Colon (tissue), 2 donors: ENCODE data around the gene ARHGEF7.
"Not testable (repeated sequence)": the region's sequence is repeated elsewhere in the genome, so short reads cannot be mapped to it uniquely, and the experiment has no call there.

Source experiments
- FAIRE-seq: peaks from 2 replicates; lab custom pipeline; 2012; peaks lifted over from hg19 to GRCh38; lab: Jason Lieb, UNC
- donor health status: control.
- donor health status: control.

Gene ARHGEF7

DNA sequence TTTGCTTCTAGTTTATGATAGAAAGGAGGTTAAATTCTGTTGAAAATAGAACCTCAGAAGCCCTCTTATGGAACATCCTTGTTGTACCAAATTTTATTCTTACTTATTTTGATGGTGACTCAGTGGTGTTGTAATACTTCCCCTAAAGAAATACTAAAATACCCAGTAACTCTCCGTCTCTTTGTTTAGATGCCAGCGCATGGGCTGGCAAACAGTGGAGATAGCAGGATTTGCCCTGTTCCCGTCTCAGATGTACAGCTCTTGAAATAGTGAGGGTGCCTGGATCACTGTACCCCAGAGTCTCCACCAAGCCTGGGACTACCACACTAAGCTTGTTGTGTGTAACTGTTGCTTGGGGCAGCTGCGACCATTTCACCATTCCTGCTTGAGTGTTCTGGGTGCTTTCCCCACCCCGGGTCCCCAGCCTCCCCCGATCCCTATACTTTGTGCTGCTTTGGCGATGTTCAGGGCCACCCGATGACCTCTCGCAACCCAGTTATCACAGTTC lies 138.3 kb downstream of the ARHGEF7 start:
- FAIRE-seq: no peak

DNA sequence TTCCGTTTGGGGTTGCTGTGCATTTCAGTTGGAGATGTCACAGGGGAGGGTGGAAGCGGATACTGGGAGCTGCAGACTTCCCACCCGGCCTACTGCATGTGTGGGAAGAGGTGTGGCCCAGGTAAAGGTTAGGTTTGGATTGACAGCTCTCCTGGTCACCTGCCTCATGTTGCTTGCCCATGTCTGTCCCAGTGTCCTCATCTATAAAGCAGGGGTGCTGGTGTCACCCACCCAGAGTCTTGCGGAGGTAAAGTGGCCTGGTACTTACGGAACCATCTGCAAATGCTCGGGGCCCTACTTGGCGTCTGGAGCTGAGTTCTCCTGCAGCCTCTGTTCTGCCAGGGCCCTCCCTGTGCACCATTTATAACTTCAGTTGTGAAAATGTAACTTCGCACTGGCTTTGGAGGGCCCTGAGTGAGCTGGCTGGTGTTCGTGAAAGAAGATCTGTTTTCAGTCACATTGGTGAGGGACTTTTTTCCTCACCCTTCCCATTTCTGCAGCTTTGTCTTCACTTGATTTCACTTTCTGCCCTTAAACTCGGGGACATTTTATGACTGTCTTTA lies 140.2 kb downstream of the ARHGEF7 start:
- no peak for FAIRE-seq

DNA sequence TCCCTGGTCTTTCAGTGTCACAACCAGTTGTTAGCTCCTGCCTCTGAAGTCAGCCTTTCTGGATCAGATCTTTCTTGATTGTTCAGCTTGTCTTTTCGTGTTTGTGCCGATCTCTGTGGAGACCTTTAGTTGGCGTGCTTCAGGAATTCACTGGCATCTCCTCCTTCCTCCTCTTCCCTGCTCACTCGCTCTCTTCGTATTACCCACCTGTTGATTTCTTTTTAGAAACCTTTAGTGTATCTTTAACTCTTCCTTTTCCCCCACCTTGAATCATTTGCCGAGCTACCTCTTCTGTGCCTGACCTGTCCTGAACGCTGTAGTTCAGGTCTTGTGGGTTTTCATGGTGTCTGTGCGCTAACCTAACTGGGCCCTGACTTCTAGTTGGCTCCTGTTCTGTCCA lies 141.3 kb downstream of the ARHGEF7 start:
- no peak for FAIRE-seq

DNA sequence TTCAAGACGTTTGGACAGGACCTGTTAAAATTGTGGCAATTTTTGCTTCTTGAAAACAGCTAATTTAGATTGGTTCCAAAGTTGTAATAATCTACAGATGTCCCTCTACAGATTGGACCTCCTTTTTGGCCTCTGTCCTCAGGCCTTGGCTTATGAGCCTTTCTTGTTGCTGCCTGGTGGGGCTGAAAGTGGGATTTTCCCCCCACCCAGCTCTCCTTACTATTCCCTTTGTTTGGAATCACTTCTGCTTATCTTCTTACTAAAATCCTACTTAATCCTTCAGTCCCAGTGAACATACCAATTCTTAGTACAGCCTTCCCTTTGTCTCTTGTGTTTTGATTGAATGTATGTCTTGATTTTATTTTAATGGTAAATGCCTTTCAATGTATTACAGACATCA lies 141.8 kb downstream of the ARHGEF7 start:
- no peak for FAIRE-seq

DNA sequence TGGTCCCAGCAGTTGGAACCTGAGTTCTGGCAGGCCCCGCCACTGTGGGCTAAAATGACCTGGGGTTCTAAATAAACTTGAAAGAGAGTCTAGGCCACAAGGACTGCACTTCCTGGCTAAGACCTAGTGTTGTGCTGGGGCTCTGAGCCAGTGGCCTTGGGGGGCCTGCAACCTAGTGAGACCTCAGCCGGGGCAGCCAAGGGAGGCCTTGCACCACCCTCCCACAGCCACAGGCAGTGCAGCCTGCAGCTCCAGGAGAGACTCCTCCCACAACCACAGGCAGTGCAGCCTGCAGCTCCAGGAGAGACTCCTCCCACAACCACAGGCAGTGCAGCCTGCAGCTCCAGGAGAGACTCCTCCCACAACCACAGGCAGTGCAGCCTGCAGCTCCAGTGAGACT lies 142.8 kb downstream of the ARHGEF7 start:
- not testable (repeated sequence) for FAIRE-seq

DNA sequence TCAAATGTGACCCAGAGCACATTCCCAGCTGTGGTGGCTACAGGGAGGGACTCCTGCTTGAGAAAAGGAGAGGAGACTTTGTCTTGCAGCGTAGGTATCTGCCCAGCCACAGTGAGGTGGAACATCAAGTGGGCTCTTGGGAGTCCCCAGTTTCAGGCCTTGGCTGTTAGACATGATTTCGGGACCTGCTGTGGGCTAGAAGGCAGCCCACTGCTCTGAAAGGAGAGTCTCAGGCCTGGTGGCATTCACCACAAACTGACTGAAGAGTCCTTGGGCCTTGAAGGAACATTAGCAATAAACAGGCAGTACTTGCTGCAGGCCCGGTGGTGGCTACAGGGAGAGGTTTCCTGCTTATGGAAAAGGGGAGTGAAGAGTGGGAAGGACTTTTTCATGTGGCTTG lies 143.5 kb downstream of the ARHGEF7 start:
- no peak for FAIRE-seq

DNA sequence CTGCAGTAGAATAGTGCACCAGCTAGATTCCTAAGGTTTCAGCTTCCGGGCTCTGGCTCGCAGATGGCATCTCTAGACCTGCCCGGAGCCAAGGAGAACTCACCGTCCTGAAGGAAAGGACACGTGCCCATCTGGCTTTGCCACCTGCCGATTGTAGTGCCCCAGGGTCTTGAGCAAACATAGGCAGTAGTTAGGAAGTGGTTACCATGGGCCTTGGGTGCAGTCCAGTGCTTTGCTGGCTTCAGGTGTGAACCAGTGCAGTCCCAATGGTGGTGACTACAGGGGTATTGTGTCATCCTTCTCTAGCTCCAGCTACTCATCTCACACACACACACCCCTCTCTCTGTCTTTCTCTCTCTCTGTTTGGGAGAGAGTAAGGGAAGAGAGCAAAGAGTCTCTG lies 143.9 kb downstream of the ARHGEF7 start:
- FAIRE-seq: no peak

DNA sequence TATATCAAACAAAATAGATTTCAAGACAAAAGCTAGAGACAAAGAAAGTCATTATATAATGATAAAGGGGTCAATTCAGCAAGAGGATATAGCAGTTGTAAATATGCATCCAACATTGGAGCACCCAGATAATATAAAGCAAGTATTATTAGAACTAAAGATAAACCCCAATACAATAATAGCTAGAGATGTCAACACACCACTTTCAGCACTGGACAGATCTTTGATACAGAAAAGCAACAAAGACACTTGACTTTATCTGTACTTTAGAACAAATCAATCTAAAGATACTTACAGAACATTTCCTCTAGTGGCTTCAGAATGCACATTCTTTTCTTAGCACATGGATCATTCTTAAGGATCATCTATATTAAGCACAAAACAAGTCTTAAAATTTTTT lies 146.2 kb downstream of the ARHGEF7 start:
- FAIRE-seq: no peak

DNA sequence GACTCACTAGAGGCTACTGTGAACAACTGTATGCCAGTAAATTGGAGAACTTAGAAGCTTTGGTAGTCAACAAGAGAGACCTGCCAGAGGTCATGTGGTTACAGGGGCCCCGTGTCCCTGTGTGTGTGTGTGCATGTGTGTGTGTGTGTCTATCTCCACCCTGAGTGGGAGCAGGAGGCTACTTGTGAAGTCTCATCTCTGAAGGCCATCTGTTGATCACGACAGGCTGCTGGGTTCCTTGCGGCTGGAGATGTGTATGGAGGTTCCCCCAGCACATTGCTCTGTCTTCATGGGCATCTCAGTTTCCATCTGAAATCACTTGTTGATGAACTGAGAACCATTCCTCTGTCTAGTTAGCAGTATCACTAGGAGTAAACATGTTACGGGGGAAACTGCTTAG lies 147.2 kb downstream of the ARHGEF7 start:
- FAIRE-seq: no peak

DNA sequence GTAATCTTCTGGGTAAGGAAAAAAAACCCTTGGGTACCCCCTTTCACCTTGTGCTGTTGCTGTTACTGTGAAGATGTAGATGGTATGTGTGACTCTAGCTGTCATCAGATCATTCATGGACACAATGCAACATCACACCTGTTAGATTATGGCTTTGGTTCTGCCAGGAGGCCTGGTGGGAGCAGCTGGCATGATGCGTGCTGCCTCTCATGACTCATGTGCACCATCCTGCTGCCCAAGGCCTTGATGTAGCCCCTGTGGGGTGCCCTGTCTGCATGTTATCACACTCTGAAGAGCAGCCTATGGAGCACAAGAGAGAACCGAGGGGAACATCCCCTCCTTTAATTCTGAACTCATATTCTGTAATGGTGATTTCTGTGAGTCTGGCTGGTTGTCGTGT lies 147.6 kb downstream of the ARHGEF7 start:
- no peak for FAIRE-seq

DNA sequence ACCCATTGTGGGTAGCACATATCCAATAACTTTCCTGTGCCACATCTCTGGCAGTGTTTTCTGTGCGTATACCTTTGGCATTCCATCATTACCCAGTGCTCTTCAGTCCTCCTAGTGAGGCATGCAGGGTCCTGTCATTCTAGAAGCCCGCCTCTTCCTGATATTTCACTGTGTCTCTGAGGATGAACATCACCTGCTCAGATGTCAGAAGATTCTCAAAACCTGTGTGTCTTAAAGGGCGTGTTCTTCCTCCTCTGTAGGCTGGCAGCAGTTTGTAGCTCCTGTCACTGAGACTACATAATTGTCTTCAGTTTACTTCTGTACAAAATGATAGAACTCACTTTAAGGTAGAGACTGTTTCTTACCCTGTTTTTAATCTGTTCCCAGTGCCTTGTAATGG lies 148.5 kb downstream of the ARHGEF7 start:
- FAIRE-seq: no peak

DNA sequence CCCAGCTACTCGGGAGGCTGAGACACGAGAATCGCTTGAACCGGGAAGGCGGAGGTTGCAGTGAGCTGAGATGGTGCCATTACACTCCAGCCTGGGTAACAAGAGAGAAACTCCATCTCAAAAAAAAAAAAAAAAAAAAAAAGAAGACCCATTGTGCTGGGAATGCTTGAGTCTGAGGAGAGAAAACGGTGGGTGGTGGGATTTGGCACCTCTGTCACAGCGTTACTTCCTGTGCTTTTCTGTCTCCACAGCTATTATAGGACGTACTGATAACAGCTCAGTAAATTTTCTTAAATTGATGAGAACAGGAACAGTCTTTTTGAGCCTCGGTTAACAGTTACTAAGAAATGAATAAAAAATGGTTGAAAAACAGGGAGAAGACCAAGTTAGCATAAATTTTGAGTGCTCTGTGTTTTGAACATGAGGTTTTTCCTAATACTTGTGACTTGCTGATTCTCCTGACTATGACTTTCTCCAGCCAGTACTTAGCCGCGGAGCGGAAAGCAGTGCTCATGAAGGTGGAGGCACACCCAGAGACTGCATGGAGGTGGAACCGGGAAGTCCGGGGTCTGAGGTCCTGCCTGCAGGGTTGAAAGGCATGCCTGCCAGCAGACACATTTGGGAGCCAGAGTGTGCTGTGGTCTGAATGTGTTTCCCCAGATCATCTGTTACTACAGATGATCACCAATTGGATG lies 150.0 kb downstream of the ARHGEF7 start:
- no peak for FAIRE-seq

DNA sequence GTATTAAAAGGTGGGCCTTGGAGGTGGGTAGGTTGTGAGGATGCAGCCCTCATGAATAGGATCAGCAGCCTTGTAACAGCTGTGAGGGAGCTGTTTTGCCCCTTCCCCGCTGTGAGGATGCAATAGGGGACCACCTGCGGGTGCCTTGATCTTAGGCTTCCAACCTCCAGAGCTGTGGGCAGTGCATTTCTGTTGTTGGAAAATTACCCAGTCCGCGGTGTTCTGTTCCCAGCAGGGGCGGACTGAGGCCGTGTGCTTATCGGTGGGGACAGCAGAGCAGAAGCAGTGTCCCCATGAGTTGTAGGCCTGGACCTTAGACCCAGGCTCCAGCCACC lies 150.6 kb downstream of the ARHGEF7 start:
- no peak for FAIRE-seq

DNA sequence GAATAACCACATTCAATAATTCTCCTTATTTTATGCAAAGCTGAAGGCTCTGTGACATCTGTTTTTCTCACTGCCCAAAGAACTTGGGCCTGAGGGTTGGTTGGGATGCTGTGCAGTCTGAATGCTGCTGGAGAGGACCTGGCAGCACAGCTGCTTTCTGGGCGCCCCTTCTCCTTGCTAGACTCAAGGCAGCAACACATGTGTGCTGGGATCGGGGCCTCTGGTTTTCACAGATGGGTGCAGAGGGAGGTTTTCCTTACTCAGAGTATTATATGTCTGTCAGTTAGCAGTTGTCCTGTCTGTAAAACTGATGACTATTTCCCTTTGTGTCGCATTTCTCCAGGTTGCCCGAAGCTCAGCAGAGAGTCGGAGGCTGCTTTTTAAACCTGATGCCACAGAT lies 152.1 kb downstream of the ARHGEF7 start:
- no peak for FAIRE-seq

DNA sequence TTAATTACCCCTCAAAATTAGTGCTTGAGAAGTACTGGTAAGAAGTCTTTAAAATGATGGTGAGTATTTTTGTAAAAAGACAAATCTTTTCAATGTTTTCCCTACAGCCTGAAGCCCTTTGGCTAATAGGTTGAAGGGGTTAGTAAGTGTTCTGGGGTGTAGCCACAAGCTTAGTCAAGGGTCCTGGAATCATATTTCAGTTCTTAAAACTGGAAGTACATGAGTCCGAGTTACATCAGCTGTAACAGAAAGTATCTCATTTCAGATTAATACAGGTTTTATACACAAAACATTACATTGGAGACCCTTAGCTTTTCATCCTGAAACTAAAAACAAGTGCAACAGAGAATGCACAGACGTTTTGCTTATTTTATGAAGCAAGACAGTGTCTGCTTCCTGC lies 152.7 kb downstream of the ARHGEF7 start:
- no peak for FAIRE-seq

DNA sequence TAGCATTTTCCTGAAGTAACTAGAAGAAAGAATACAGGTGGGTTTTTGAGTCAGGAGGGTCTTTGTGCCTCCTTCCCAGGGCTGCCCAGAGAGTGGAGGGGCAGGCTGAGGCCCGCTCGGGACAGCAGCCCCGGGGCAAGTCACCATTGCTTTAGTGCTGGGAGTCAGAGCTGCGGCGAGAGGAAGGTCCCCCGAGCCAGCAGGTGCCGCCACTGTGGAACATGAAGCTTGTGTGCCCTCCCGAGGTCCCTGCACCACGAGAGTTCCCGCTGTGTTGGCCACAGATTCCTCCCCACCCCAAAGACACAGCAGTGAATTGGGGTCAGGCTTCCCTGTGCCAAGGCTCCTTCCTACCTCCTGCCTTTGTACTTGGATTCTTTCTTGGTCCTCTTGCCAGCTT lies 154.4 kb downstream of the ARHGEF7 start:
- FAIRE-seq: no peak

DNA sequence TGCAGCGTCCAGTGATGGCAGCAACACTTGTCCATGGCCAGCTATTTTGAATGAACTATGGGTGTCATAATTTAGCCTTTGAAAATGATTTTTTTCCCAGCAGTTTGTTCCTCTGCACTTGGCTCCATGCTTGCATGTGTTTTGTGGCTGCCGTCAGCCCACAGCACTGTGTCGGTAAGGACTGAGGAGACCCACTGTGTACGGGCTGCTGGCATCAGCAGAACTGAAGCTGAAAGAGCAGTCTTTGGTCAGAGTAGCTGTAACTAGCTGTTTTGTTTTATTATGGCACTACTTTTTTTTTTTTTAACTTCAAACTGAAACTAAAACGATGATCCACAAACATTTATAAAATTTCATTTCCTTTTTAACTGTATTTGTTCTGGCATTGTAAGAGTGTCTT lies 155.0 kb downstream of the ARHGEF7 start:
- FAIRE-seq: no peak

DNA sequence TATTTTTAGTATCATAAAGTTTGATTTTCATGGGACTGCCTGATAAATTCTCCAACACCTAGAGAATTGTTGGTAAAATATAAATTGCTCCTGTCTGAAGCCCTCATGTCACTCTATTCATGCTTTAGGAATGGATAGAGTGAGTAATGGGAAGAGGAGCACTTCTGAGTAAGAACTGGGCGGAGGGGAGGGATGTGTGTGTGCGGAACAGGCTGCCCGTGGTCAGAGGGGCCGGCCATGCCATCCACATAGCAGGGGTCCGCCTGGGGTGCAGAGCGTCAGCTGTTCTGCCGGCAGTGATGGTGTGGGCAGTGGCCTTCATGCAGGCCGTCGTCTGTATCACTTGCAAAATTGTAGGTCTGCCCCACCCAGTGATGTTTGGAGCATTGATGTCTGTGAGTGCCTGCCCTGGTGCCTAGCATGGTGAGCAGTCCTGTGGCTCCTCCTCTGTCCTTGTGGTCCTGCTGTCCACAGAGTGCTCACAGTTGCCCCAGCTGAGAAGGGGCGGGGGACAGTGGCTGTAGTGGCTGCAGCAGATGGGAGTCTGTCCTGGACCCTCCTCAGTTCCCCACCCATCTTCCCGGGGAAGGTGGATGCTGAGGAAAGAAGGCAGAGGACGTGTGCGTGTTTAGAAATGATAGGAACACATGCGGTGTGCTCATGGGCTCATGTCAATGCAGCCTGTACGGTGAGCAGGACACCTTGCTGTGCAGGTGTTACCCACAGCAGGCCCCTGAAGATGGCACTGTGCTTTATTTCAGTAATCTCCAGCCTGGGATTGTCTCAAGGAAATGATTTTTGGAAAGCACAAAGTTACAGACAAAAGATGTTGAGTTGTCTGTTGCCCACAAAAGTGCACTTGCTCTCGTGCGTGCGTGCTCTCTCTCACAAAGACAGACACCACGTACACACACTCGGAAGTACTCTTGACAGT lies 155.9 kb downstream of the ARHGEF7 start:
- FAIRE-seq: no peak

DNA sequence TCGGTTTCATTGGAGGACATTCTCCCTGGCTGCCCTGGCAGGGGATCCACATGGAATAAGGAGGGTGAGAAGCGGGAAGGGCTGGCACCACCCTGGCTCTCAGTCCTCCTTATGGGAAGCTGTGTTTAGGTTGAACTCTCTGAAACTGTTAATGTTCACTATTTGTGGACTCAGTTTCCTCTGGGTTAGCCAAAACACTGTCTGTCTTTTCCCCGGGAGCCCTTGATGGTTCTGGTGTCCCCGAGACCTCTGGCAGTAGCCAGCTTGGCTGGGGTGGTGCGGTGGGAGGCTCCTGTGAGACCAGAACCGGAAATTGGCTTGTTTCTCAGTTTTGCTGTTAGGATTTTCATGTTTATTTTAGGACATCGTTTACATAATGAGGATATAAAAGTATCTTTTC lies 157.0 kb downstream of the ARHGEF7 start:
- FAIRE-seq: no peak

DNA sequence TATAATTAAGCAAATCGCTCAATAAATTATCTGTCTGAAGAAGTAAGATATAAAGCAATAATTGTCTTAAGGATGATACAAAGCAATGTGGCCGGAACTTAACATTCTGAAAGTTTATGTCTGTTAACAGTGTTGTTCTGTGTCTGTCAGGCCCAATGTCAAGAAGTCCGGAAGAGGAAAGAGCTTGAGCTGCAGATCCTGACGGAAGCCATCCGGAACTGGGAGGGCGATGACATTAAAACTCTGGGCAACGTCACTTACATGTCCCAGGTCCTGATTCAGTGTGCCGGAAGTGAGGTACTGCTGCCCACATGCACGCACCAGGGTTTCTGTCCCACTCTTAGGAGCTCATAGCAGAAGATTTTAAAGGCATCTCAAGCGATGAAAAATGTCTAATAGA lies 160.3 kb downstream of the ARHGEF7 start:
- no peak for FAIRE-seq

DNA sequence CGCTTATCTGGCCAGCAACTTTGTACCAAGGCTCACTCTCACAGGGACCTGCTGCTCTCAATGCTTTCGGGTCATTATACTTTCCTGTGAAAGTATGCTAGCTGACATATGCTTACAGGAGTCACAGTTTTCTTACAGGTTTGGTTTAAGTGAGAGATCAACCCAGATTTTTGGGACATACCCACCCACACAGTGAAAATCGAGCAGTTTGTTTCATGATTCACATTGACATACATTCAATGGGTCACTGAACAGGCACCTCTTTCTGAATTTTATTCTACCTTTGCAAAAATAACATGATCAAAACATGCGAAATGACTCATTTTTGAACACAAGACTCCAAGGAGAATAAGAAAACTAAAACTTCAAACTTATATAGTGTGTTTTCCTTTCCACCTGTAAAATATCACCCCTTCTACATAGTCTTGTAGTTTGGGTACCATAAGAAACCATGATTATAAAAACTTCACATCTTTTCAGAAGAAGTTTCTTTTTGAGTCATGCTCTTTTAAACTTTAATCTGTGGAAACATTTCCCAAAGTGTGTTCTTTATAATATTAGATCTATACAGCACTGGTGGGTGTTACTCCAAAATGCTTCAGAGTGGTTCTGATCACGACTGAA lies 161.0 kb downstream of the ARHGEF7 start:
- FAIRE-seq: no peak

DNA sequence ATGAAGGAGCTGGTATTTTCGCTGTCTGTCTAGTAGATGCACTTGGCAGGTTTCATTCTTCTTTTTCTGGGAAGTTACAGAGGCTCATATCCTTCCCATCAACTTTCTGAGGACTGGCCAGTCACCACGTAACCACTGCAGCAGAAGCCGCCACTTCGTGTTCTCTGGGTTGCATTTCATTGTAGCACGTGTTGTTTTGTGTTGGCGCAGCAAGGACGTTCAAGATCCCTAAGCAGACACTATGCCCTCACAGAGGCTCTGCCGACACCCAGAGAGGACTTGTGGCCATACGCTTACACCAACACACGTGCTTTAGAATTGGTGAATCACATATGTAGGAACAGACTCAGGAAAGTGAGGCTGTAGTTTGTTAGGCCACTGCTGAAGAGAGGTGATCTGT lies 163.1 kb downstream of the ARHGEF7 start:
- no peak for FAIRE-seq
